Esophagus muscularis mucosa (tissue), 4 donors: ENCODE measurements around the gene TRERF1. TPM values are rescaled to one million over a fixed set of nuclear protein-coding genes. Genes with fewer than 3 reads are reported as not detected.

Source experiments
- DNase-seq: peaks from one replicate; pipeline ENCODE4 v3.0.0-alpha.2; 2017; ENCODE audit errors: extremely low spot score
- H3K27ac ChIP-seq, 4 donors: fragments of 200-600 bp; sonication (generic); replicated peaks in 1 of 4; 1 replicate in 3 of 4; 2 replicates in 1 of 4; pipeline ENCODE4 v1.5.1; 2016 to 2019; ENCODE audit warnings: mild to moderate bottlenecking in 1 of 4
- H3K27me3 ChIP-seq, 4 donors: fragments of 200-600 bp; sonication (generic); one replicate each; pipeline versions ENCODE4 v1.5.1 to v1.6.0; 2016 to 2019
- H3K36me3 ChIP-seq, 4 donors: fragments of 200-600 bp; sonication (generic); one replicate each; pipeline ENCODE4 v1.5.1; 2016 to 2019
- H3K4me1 ChIP-seq, 4 donors: fragments of 200-600 bp; sonication (generic); one replicate each; pipeline ENCODE4 v1.5.1; 2016 to 2019
- H3K4me3 ChIP-seq, 4 donors: fragments of 200-600 bp; sonication (generic); 1 replicate in 2 of 4; 2 replicates in 2 of 4; pipeline ENCODE4 v1.5.1; 2016 to 2019; ENCODE audit warnings: mild to moderate bottlenecking in 4 of 4, moderate library complexity in 1 of 4
- H3K9me3 ChIP-seq, 4 donors: fragments of 200-600 bp; sonication (generic); 1 replicate in 3 of 4; 2 replicates in 1 of 4; pipeline ENCODE4 v1.5.1; 2016 to 2019
- EP300 ChIP-seq: sonication (generic); formaldehyde crosslinking; IDR thresholded peaks from one replicate; pipeline ENCODE4 v1.6.1; 2017; ENCODE audit warnings: antibody characterized with exemption
- POLR2A ChIP-seq: fragments of 450-650 bp; IDR thresholded peaks from one replicate; pipeline ENCODE4 v1.6.1; 2017; ENCODE audit warnings: antibody characterized with exemption, moderate library complexity, mild to moderate bottlenecking, low read depth
- POLR2AphosphoS5 ChIP-seq, 2 donors: sonication (generic); formaldehyde crosslinking; IDR thresholded peaks; one replicate each; pipeline ENCODE4 v1.6.1; 2017; ENCODE audit warnings: antibody characterized with exemption in 2 of 2
- WGBS: methylation state at CpG from one replicate; pipeline ENCODE4 v1.1.5; 2018; 5-methylcytosine and 5-hydroxymethylcytosine counted together
- intact Hi-C: fragments of 100-400 bp; cut with DNase I; formaldehyde crosslinking; loops from one replicate; pipeline ENCODE4 v1.15.1; 2023
- total RNA-seq, 4 donors: library from RNA; depleted of rRNA; stranded (reverse); fragments of >200 nt; gene quantifications; one replicate each; pipeline versions ENCODE4 v1.1.0 to v1.2.1, GENCODE V29; 2016
- TF ChIP-seq, protein P1 (sequence below), 3 experiments: fragments of 200-600 bp in 2 of 3; fragments of 450-650 bp in 1 of 3; sonication (generic) in 2 of 3; IDR thresholded peaks; one replicate each; pipeline ENCODE4 v1.5.1; 2017 to 2019; ENCODE audit warnings: antibody characterized with exemption in 3 of 3, mild to moderate bottlenecking in 2 of 3, moderate library complexity in 1 of 3

The TRERF1 gene
- total RNA-seq, 4 donors from 2014 or later, result 4.6 to 8.6 (median 6.4) TPM

DNA sequence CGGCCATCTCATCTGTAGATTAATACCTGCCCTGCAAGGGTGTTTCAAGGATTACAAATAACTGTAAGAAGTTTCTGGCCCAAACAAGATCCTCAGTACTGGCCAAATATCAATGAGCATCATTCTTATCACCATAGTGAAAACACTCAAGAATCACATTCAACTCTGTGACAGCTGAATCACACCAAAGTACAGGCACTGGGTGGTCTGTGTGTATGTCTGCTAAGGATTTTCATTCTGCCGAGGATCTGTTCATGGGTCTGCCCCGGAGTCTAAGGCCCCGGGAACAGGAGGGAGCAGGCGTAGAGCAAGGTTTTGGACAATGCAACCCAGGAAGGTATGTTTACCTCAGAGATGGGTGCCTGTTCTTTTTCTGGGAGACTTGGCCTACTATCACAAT is 110.5 kb downstream of the TRERF1 start:
- intact Hi-C loops, result no loop called here
- 97% methylated on average over 5 of the region's 5 CpGs for WGBS
- TF ChIP-seq POLR2AphosphoS5 (IDR thresholded peaks at IDR 0.05) (no peak), POLR2A (no peak), EP300 (no peak)
- TF ChIP-seq, protein P1, sequence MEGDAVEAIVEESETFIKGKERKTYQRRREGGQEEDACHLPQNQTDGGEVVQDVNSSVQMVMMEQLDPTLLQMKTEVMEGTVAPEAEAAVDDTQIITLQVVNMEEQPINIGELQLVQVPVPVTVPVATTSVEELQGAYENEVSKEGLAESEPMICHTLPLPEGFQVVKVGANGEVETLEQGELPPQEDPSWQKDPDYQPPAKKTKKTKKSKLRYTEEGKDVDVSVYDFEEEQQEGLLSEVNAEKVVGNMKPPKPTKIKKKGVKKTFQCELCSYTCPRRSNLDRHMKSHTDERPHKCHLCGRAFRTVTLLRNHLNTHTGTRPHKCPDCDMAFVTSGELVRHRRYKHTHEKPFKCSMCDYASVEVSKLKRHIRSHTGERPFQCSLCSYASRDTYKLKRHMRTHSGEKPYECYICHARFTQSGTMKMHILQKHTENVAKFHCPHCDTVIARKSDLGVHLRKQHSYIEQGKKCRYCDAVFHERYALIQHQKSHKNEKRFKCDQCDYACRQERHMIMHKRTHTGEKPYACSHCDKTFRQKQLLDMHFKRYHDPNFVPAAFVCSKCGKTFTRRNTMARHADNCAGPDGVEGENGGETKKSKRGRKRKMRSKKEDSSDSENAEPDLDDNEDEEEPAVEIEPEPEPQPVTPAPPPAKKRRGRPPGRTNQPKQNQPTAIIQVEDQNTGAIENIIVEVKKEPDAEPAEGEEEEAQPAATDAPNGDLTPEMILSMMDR (IDR thresholded peaks at IDR 0.05), result no peak
- DNase-seq, result no peak
- Histone ChIP-seq H3K4me3 (no peak overlapping the region), H3K27ac (no peak overlapping the region), H3K27me3 (no peaks in the 10 kb centered on the region), H3K36me3 (no peaks in the 10 kb centered on the region), H3K4me1 (peaks cover 0 to 6% (median 3%) of the 10 kb centered on the region in 4 donors), H3K9me3 (no peaks in the 10 kb centered on the region)

DNA sequence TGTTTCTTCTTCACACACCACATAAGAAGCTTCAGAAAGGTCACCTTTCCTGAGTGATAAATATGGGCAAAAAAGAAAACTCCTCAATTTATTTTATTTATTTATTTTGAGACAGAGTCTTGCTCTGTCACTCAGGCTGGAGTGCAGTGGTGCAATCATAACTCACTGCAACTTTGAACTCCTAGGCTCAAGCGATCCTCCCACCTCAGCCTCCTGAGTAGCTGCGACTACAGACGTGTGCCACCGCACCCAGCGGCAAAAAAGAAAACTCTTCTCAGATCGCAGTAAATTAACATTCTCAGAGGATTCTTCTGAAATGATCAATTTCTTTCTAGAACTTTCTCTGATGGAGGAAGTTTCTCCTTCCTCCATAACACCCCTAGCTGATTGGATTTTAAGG is 111.2 kb downstream of the TRERF1 start:
- DNase-seq, result no peak
- Histone ChIP-seq H3K4me3 (no peak overlapping the region), H3K4me1 (peaks cover 0 to 6% (median 3%) of the 10 kb centered on the region in 4 donors), H3K27ac (no peak overlapping the region), H3K36me3 (no peaks in the 10 kb centered on the region), H3K9me3 (no peaks in the 10 kb centered on the region), H3K27me3 (no peaks in the 10 kb centered on the region)
- WGBS, result 98% methylated on average over 6 of the region's 6 CpGs
- no peak for TF ChIP-seq EP300
- no peak for TF ChIP-seq POLR2AphosphoS5 (IDR thresholded peaks at IDR 0.05)
- no peak for TF ChIP-seq POLR2A
- TF ChIP-seq, protein P1 (IDR thresholded peaks at IDR 0.05), result no peak
- intact Hi-C loops, result no loop called here

DNA sequence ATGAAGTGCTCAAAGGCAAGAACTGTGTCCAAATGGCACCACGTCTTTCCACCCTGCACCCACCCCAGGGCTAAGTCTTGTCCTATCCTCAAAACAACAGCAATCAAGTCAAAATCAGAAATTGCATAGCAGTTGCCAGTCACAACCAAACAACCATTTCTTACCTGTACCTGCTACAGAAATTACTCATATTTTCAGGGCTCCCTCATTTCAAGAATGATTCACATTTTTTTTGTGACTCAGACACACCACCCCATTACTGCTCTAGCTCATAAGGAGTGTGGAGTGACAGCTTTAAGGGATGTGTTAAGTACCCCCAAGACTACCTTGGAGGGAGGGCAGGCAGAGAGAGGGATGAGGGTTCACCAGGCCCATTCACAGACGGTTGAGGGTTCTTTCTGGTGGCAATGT is 111.7 kb downstream of the TRERF1 start:
- no peak overlapping the region for H3K27ac ChIP-seq
- 89% methylated on average over 2 of the region's 2 CpGs for WGBS
- no peak for DNase-seq
- TF ChIP-seq POLR2AphosphoS5 (IDR thresholded peaks at IDR 0.05) (no peak), EP300 (no peak), POLR2A (no peak)
- TF ChIP-seq, protein P1 (IDR thresholded peaks at IDR 0.05), result no peak
- intact Hi-C loops, result no loop called here
- no peak overlapping the region for H3K4me3 ChIP-seq
- H3K4me1 ChIP-seq, result peaks cover 0 to 6% (median 3%) of the 10 kb centered on the region in 4 donors
- H3K9me3 ChIP-seq, result no peaks in the 10 kb centered on the region
- no peaks in the 10 kb centered on the region for H3K27me3 ChIP-seq
- H3K36me3 ChIP-seq, result no peaks in the 10 kb centered on the region

DNA sequence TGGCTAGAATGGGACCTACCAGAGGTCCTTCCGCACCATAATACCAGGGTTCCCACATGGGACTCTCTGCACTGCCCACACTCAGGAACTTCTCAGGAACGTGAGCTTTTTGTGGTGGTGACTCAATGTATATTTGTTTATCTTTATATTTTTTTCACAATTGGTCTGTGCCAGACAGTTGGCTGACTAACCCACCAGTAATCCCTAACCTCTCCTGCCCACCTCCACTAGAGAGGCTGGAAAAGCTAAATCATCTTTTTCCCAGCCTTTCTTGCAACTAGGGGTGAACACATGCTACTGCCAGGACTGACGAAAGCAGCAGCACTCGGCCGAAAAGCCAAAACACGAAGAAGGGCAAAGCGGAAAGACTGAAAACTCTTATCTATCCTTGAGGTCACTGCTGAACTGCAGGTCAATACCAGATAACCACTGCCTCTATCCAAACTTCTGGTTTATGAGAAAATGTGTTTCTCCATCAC is 112.9 kb downstream of the TRERF1 start:
- Histone ChIP-seq H3K27ac (no peak overlapping the region), H3K4me3 (no peak overlapping the region), H3K27me3 (no peaks in the 10 kb centered on the region), H3K36me3 (no peaks in the 10 kb centered on the region), H3K4me1 (peaks cover 0 to 6% (median 3%) of the 10 kb centered on the region in 4 donors), H3K9me3 (no peaks in the 10 kb centered on the region)
- WGBS, result 70% methylated on average over 7 of the region's 7 CpGs
- DNase-seq, result no peak
- TF ChIP-seq POLR2A (no peak), EP300 (no peak), POLR2AphosphoS5 (IDR thresholded peaks at IDR 0.05) (no peak)
- TF ChIP-seq, protein P1 (IDR thresholded peaks at IDR 0.05), result no peak
- intact Hi-C loops, result no loop called here
